NB4 (cell line): Measurements from ENCODE around the gene SLC23A1.

Experiments
- CTCF ChIP-seq: IDR thresholded peaks from one replicate; pipeline ENCODE4 v1.5.1; 2012; ENCODE audit warnings: low read depth, low read length
- MAX ChIP-seq: IDR thresholded peaks from 2 replicates; pipeline ENCODE4 v1.6.1; 2011; ENCODE audit warnings: low read depth, low read length
- MYC ChIP-seq: IDR thresholded peaks from 2 replicates; pipeline ENCODE4 v1.6.1; 2011; ENCODE audit warnings: low read depth, low read length
- POLR2A ChIP-seq: IDR thresholded peaks from 2 replicates; pipeline ENCODE4 v1.6.1; 2011; ENCODE audit warnings: mild to moderate bottlenecking; ENCODE audit not compliant: insufficient read length; ENCODE audit errors: extremely low read depth

DNA sequence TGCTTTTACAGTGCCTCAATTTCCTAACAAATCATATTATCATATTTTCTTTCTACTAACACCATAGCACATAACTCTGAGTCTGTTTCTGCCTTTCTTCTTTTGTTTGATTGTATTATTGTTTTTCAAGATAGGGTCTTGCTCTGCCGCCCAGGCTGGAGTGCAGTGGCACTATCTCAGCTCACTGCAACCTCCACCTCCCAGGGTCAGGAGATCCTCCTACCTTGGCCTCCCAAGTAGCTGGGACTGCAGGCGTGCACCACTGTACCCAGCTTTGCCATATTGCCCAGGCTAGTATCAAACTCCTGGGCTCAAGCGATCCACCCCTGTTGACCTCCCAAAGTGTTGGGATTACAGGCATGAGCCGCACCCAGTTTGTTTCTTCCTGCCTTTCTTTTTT lies 22.7 kb downstream of the SLC23A1 start:
- TF ChIP-seq CTCF: no peak
- TF ChIP-seq POLR2A: no peak
- TF ChIP-seq MAX: no peak
- TF ChIP-seq MYC: no peak
